ENCODE measurements around the gene PTTG1. TPM values are rescaled to one million over a fixed set of nuclear protein-coding genes. Genes with fewer than 3 reads are reported as not detected.

The PTTG1 gene
- total and polyA plus RNA-seq, 9 of the 15 experiments (the other 6 are each of a cell fraction or from before 2014, with no cell fraction given) = 193 to 1,088 (median 349) TPM

GRCh38 chr5:160390787-160391696 lies 30.6 kb upstream of the PTTG1 start:
- in situ Hi-C loops (cut with MboI) = no loop called here
- WGBS (ENCODE audit: insufficient coverage, low coverage, missing lambda C conversion rate) = 40% methylated on average over 5 of the region's 8 CpGs
- Histone ChIP-seq H3K4me3 (no peak overlapping the region), H3K9me1 (ENCODE audit: control insufficient read depth, insufficient read depth, low read length) (no peaks in the 10 kb centered on the region), H4K20me1 (replicated peaks; ENCODE audit: control insufficient read depth, insufficient read depth, low read length) (no peaks in the 10 kb centered on the region), H3K9me3 (replicated peaks; ENCODE audit: control insufficient read depth, insufficient read depth, low read depth, low read length) (no peaks in the 10 kb centered on the region; the same call in 1 of the 2 replicates), H3K36me3 (ENCODE audit: control insufficient read depth, insufficient read depth, low read length) (no peaks in the 10 kb centered on the region), H3K27me3 (ENCODE audit: control insufficient read depth in 2 of 2, insufficient read depth in 2 of 2, low read length in 2 of 2) (no peaks in the 10 kb centered on the region), H3K9ac (ENCODE audit: insufficient read depth in 1 of 2, low read depth in 2 of 2, low read length in 2 of 2) (no peak overlapping the region), H3K27ac (ENCODE audit: extremely low read depth, low read depth, low read length) (no peak overlapping the region), H3K79me2 (ENCODE audit: control insufficient read depth, insufficient read depth, low read length) (no peaks in the 10 kb centered on the region), H3K4me2 (ENCODE audit: insufficient read depth, low read length) (no peak overlapping the region), H2AFZ (ENCODE audit: low read depth, low read length) (no peak overlapping the region), H3K4me1 (replicated peaks in 1 of 2; ENCODE audit: control insufficient read depth in 2 of 2, insufficient read depth in 2 of 2, low read length in 2 of 2) (no peaks in the 10 kb centered on the region)
- FAIRE-seq (peak; percentile 80), ATAC-seq (peak; percentile 72), DNase-seq (ENCODE audit: extremely low read depth in 1 of 4, low spot score in 3 of 4) (peak in 1 of 4 experiments; percentile 34)
- intact Hi-C loops (cut with micrococcal nuclease) = loop anchor here (1.0 kb wide), 4 partner anchors 46 to 369 kb away; no protein-coding TSS in a partner anchor
- CTCF ChIA-PET (ENCODE audit: low intra/inter-chr PET ratio) = interaction anchor here (0.8 to 1.4 kb wide), 4 partner anchors 192 to 369 kb away, joined by 3 to 17 read pairs (median 10); no protein-coding TSS in a partner anchor
- no TSS peak for BruUV-seq (replicated peaks)
- POLR2A ChIA-PET = interaction anchor here (0.7 to 1.4 kb wide), 7 partner anchors 11 to 369 kb away, joined by 3 to 5 read pairs (median 3); no protein-coding TSS in a partner anchor
- TF ChIP-seq E2F6 (IDR thresholded peaks at IDR 0.05; ENCODE audit: borderline replicate concordance in 1 of 2, extremely low read depth in 1 of 2, insufficient read depth in 1 of 2, insufficient read length in 1 of 2, low read depth in 1 of 2, low read length in 1 of 2, poor library complexity in 1 of 2, severe bottlenecking in 1 of 2) = no peak
- TF ChIP-seq DEAF1 (CRISPR knock-in tag; IDR thresholded peaks at IDR 0.05) = peak; percentile 65
- no peak for TF ChIP-seq ZFP30 (CRISPR knock-in tag; IDR thresholded peaks at IDR 0.05; ENCODE audit: borderline replicate concordance)
- TF ChIP-seq REST (IDR thresholded peaks at IDR 0.05; ENCODE audit: borderline replicate concordance) = peak; percentile 43; the same call in 1 of the 2 replicates
- TF ChIP-seq REST (CRISPR knock-in tag; IDR thresholded peaks at IDR 0.05; ENCODE audit: low read depth) = no peak
- TF ChIP-seq SMC3 (conservative IDR thresholded peaks at IDR 0.05; ENCODE audit: insufficient read depth, low read depth, low read length) = peak; percentile 45; the same call in 1 of the 2 replicates
- peak; percentile 74 to 81 for TF ChIP-seq RAD21 (CRISPR knock-in tag; conservative IDR thresholded peaks at IDR 0.05 in 1 of 2, IDR thresholded peaks at IDR 0.05 in 1 of 2)

Measured in K562 (cell line).